Breast epithelium (tissue), 3 donors: ENCODE results near the gene SAPCD2.
A peak's percentile ranks its signal among the peaks of the same experiment; 100 is the strongest.

ENCODE experiments used
- CTCF ChIP-seq, 3 donors: fragments of 450-650 bp; IDR thresholded peaks; one replicate each; pipeline ENCODE4 v1.5.1; 2016 to 2017; ENCODE audit warnings: antibody characterized with exemption in 3 of 3, mild to moderate bottlenecking in 3 of 3, moderate library complexity in 3 of 3
- POLR2A ChIP-seq: fragments of 450-650 bp; IDR thresholded peaks from one replicate; pipeline ENCODE4 v1.6.1; 2016; ENCODE audit warnings: antibody characterized with exemption, mild to moderate bottlenecking, moderate library complexity

GRCh38 chr9:137028263-137029057 is 41.9 kb downstream of the SAPCD2 start:
- TF ChIP-seq CTCF (IDR thresholded peaks at IDR 0.05), result peak; percentile 30 to 53 (median 33)
- TF ChIP-seq POLR2A, result no peak
